Eye (tissue), 1 donor: ENCODE results near the gene VCAM1.
A peak's percentile ranks its signal among the peaks of the same experiment; 100 is the strongest.
"Not testable (repeated sequence)": the region's sequence is repeated elsewhere in the genome, so short reads cannot be mapped to it uniquely, and the experiment has no call there.

Source experiments
- DNase-seq: peaks from one replicate; pipeline ENCODE4 v3.0.0-alpha.2; 2015

Gene VCAM1, protein sequence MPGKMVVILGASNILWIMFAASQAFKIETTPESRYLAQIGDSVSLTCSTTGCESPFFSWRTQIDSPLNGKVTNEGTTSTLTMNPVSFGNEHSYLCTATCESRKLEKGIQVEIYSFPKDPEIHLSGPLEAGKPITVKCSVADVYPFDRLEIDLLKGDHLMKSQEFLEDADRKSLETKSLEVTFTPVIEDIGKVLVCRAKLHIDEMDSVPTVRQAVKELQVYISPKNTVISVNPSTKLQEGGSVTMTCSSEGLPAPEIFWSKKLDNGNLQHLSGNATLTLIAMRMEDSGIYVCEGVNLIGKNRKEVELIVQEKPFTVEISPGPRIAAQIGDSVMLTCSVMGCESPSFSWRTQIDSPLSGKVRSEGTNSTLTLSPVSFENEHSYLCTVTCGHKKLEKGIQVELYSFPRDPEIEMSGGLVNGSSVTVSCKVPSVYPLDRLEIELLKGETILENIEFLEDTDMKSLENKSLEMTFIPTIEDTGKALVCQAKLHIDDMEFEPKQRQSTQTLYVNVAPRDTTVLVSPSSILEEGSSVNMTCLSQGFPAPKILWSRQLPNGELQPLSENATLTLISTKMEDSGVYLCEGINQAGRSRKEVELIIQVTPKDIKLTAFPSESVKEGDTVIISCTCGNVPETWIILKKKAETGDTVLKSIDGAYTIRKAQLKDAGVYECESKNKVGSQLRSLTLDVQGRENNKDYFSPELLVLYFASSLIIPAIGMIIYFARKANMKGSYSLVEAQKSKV

GRCh38 chr1:100719490-100719889, at the start of gene VCAM1:
VCAM1 (plus strand) TSS chr1:100719742; CDS start chr1:100719861, 119 bp downstream.
- DNase-seq: peak; percentile 41

- DNase-seq: no peak
Measured at GRCh38 chr1:100670083-100670482, 49.5 kb upstream of the VCAM1 start.

GRCh38 chr1:100671601-100672000, 47.9 kb upstream of the VCAM1 start:
- no peak for DNase-seq

DNA sequence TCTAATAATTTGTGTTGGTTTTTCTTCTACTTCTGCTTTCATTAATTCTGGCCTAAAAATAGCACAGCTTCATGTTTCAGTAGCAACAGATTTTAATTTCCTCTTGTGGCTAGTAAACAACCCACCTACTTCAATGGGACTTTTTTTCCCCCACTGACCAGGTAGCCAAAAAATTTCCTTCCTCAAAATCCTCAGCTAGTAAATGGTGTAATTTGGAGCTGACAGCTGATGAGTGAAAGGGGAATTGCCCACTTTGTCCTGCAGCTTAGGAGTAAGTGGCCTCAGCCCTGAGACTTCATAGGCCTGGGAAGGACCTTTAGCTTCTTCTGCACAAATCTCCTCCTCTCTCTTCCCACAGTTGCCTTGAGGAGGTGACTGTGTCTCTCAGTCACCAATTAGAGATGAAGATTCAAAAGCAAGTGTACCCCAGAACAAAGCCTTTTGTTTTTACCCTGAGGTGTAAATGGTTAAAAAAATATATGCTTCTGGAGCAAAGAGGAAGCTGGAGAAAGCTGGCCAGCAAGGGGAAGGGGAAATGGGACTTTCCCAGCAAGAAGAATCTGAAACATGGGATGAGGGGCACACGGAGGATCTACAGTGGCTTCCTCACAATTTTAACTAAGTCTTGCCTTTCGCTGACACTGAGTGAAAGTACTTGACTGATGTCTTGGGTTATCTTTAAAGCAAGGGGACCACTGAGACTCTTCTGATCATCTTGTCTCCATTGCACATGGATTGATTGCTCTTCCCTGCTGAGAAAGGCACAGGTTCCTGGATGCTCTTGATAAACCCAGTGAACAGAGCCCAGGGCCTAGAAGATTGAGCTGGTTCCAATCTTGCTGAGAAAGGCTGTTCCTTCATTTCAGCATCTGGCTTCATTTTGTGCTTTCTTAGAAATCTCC, 35.8 kb upstream of the VCAM1 start:
- DNase-seq: no peak

- no peak for DNase-seq
Measured at GRCh38 chr1:100699744-100700143, 19.8 kb upstream of the VCAM1 start.

GRCh38 chr1:100700586-100700985, 19.0 kb upstream of the VCAM1 start:
- no peak for DNase-seq

GRCh38 chr1:100703052-100703451, 16.5 kb upstream of the VCAM1 start:
- DNase-seq: no peak

DNA sequence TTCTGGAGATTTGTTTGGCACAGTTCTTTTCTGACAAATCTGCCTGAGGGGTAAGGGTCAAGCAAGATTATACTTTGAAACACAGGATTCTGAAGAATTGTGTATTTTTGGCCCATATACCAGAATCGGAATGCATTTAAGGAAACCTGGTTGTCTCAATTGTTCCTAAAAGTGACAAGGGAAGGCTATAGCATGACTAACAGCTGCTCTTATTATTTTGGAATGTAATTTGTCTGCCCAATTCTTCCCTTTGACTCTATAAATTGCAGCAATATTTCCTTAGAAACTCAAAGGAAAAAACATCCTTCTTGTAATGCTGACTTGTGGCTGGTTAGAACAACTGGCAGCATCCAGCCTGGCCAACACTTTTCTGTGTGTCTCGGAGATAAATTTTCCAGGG, 15.8 kb upstream of the VCAM1 start:
- DNase-seq: no peak

DNA sequence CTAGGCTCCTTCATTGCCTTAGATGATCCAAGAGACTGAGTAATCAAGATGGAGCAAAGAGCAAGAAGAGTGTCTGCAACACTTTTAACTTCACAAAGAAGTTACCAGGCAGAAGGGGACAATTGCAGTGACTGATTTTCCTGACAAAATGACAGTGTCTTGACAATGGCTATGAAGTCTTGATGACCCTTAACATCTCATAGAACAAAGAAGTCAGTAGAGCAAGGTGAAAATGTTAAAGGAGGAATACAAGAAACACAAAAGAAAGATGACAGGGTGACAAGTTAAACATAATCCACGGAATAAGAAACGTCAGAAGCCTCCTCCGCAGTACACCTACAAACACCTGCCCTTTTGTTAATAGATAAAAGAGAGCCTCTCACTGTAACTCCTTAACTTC, 15.1 kb upstream of the VCAM1 start:
- no peak for DNase-seq

- no peak for DNase-seq
Measured at GRCh38 chr1:100706296-100706695, 13.2 kb upstream of the VCAM1 start.

- DNase-seq: no peak
Measured at GRCh38 chr1:100706856-100707255, 12.7 kb upstream of the VCAM1 start.

- peak; percentile 6 for DNase-seq
Measured at GRCh38 chr1:100708476-100709062, 11.0 kb upstream of the VCAM1 start.

- DNase-seq: no peak
Measured at GRCh38 chr1:100710906-100711682, 8.4 kb upstream of the VCAM1 start.

DNA sequence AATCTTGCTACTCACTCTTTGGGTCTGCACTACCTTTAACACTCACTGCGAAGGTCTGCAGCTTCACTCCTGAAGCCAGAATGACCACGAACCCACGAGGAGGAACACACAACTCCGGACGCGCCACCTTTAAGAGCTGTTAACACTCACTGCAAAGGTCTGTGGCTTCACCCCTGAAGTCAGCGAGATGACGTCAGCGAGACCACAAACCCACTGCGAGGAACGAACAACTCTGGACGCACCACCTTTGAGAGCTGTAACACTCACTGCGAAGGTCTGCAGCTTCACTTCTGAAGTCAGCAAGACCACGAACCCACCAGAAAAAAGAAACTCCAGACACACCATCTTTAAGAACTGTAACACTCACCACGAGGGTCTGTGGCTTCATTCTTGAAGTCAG, 6.5 kb upstream of the VCAM1 start:
- not testable (repeated sequence) for DNase-seq

GRCh38 chr1:100713626-100714025, 5.9 kb upstream of the VCAM1 start:
- DNase-seq: no peak

DNA sequence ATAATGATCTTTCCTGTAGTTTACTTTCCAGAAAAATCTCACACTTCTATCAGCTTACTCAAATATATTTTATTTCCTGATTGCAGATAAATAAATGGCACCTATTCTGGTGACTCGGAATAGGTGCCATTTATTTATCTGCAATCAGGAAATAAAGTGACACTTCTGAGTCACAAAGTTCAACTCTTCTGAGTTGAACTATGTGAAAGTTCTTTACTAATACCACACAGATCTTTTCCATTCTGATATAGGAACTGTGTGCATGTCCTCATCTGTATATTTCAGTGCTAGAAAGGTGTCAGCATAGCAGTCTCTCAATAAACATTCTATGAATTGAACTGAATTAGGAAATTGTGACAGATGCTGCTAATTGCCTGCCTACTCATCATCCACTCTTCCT, 4.9 kb upstream of the VCAM1 start:
- DNase-seq: no peak

- no peak for DNase-seq
Measured at GRCh38 chr1:100717218-100717617, 2.3 kb upstream of the VCAM1 start.

DNA sequence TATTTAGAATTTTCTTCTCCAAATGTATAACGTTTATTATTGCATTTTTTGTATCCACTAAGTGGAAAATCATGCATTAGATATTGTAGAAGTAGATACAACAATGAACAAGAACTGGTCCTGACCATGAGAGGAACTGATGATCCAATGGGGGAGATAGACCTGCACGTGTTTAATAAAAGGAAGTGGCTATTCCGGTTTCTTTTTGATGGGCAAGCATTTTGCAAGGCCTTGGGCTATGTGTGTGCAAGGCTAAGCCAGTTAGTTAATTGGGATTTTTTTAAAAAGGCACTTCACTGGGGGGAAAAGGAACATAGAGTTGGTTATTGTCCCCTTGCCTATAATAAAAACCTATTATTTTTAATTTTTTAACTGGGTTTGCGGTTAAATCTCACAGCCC, 961 bp upstream of the VCAM1 start:
- DNase-seq: no peak

- DNase-seq: no peak
Measured at GRCh38 chr1:100720101-100720500, 559 bp downstream of the VCAM1 start.

DNA sequence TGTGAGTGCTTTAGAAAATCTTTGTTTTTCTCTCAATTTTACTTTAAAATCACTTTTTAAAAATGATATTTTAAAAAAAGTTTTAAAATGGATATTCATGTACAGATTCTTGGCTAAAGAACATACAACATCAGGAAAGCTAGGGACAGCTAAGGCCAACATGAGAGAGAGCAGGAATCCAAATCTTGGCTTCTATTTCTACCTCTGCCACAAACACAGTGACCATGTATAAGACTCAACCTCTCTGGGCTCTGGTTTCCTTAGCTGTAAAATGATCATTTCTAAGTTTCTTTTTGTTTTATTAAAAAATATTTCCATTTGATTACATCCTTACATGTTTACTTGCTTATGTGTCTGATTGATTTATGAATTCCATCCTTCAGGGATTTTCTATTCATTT, 1.2 kb downstream of the VCAM1 start:
- DNase-seq: no peak

DNA sequence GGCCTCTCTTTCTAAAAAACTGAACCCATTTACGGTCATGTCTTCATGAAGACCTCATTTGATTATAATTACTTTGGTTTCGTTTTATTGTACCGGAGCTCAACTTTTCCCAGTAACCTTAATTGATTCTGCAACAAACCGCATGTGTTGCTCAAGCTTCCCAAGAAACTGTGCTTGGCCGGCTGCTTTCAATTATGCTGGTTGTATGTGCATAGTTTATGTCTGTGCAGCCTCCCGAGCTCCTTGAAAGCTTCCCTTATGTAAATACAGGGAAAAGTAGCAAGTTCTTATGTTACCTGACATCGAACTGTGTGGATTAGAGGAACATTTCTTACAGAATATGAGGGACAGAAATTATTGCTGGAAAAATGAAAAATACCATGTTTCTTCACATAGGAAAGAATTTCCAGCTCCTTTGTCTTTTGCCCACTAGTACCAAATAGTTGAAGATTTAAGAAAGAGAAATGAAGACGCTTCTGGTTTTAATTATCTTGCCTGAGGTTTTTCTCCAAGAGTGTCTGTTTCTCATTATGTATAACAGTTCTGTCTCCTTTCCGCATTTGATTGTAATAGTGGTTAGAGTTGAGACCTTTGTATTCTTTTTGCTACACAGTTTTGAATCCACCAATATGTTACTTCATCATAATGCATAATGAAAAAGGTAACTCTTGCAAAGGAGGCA, 2.1 kb downstream of the VCAM1 start:
- peak; percentile 74 for DNase-seq
